DND-41 (cell line): Measurements from ENCODE around the gene CYP8B1.

Source experiments
- EZH2 ChIP-seq: IDR thresholded peaks from 3 replicates; pipeline ENCODE4 v1.6.1; 2012; ENCODE audit warnings: borderline replicate concordance, low read depth, mild to moderate bottlenecking, moderate library complexity, low read length, inconsistent platforms; ENCODE audit not compliant: severe bottlenecking
- TF ChIP-seq, protein P1 (sequence below): IDR thresholded peaks from 2 replicates; pipeline ENCODE4 v1.5.1; 2012; ENCODE audit warnings: borderline replicate concordance, low read length, moderate library complexity, mild to moderate bottlenecking; ENCODE audit not compliant: poor library complexity, severe bottlenecking; ENCODE audit errors: extremely low read depth

DNA sequence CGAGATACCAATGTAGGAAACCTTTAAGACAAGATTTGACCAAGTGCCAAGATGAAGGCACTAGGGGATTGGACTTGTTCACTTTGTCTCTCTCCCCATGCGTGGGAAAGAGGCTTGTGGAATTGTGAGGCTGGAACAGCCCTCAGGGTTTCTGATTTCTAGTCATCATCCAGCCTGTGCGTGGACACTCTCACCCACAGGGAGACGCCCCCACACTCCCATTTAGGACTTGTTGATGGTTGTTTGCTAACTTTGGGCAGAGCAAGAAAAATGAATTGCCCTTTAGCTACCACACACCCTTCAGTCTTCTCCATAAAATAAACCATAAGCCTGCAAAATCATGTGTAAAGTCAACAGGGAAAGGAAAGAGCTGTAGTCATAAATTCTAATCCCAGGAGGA is 48.0 kb downstream of the CYP8B1 start:
- TF ChIP-seq, protein P1, sequence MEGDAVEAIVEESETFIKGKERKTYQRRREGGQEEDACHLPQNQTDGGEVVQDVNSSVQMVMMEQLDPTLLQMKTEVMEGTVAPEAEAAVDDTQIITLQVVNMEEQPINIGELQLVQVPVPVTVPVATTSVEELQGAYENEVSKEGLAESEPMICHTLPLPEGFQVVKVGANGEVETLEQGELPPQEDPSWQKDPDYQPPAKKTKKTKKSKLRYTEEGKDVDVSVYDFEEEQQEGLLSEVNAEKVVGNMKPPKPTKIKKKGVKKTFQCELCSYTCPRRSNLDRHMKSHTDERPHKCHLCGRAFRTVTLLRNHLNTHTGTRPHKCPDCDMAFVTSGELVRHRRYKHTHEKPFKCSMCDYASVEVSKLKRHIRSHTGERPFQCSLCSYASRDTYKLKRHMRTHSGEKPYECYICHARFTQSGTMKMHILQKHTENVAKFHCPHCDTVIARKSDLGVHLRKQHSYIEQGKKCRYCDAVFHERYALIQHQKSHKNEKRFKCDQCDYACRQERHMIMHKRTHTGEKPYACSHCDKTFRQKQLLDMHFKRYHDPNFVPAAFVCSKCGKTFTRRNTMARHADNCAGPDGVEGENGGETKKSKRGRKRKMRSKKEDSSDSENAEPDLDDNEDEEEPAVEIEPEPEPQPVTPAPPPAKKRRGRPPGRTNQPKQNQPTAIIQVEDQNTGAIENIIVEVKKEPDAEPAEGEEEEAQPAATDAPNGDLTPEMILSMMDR, result no peak
- TF ChIP-seq EZH2, result no peak
